HG02970 (cell line): Measurements from ENCODE around the gene MTRR.
"Not testable (repeated sequence)": the region's sequence is repeated elsewhere in the genome, so short reads cannot be mapped to it uniquely, and the experiment has no call there.

ENCODE experiments used
- ATAC-seq: cut with Tn5 transposase; IDR thresholded peaks from one replicate; pipeline ENCODE4 v1.9.1; 2021; ENCODE audit warnings: mild to moderate bottlenecking, moderate library complexity, moderate number of reproducible peaks; ENCODE audit not compliant: unreplicated experiment, low FRiP score

The MTRR gene

GRCh38 chr5:7894439-7894838 lies 25.5 kb downstream of the MTRR start:
- ATAC-seq, result no peak

GRCh38 chr5:7894860-7895259 lies 25.9 kb downstream of the MTRR start:
- ATAC-seq, result peak; percentile 90

GRCh38 chr5:7897014-7897600 lies 28.2 kb downstream of the MTRR start:
- ATAC-seq, result no peak

- ATAC-seq, result no peak
Observed at GRCh38 chr5:7902201-7902600, 33.3 kb downstream of the MTRR start.

GRCh38 chr5:7902666-7903625 lies 34.0 kb downstream of the MTRR start:
- ATAC-seq, result no peak

GRCh38 chr5:7904170-7904569 lies 35.2 kb downstream of the MTRR start:
- ATAC-seq, result no peak

GRCh38 chr5:7907612-7908011 lies 38.7 kb downstream of the MTRR start:
- no peak for ATAC-seq

GRCh38 chr5:7908317-7908716 lies 39.4 kb downstream of the MTRR start:
- ATAC-seq, result no peak

- no peak for ATAC-seq
Observed at GRCh38 chr5:7910738-7911428, 41.9 kb downstream of the MTRR start.

GRCh38 chr5:7911429-7911771 lies 42.5 kb downstream of the MTRR start:
- not testable (repeated sequence) for ATAC-seq

GRCh38 chr5:7916171-7916804 lies 47.3 kb downstream of the MTRR start:
- no peak for ATAC-seq

- ATAC-seq, result no peak
Observed at GRCh38 chr5:7917130-7918123, 48.5 kb downstream of the MTRR start.

GRCh38 chr5:7925961-7926695 lies 57.2 kb downstream of the MTRR start:
- ATAC-seq, result no peak

GRCh38 chr5:7926720-7927119 lies 57.8 kb downstream of the MTRR start:
- no peak for ATAC-seq

GRCh38 chr5:7927466-7928375 lies 58.8 kb downstream of the MTRR start:
- ATAC-seq, result no peak

- ATAC-seq, result no peak
Observed at GRCh38 chr5:7930011-7930410, 61.1 kb downstream of the MTRR start.

- no peak for ATAC-seq
Observed at GRCh38 chr5:7941692-7942091, 72.7 kb downstream of the MTRR start.

- no peak for ATAC-seq
Observed at GRCh38 chr5:7947301-7947700, 78.4 kb downstream of the MTRR start.
